Aorta (tissue), 5 donors: ENCODE measurements around the gene ITGBL1. TPM values are rescaled to one million over a fixed set of nuclear protein-coding genes. Genes with fewer than 3 reads are reported as not detected.

Source experiments
- ATAC-seq: fragments of 200-7000 bp; cut with Tn5 transposase; one replicate; pipeline ENCODE4 v1.9.1; 2022; ENCODE audit warnings: moderate library complexity; ENCODE audit not compliant: low FRiP score
- DNase-seq, 2 donors: peaks; one replicate each; pipeline ENCODE4 v3.0.0-alpha.2; 2020
- H3K27ac ChIP-seq, 2 donors: one replicate each; pipeline ENCODE4 v1.5.1; 2013; ENCODE audit warnings: low read length in 2 of 2, mild to moderate bottlenecking in 2 of 2, moderate library complexity in 2 of 2, control low read depth in 1 of 2, inconsistent platforms in 1 of 2, low read depth in 1 of 2
- H3K27me3 ChIP-seq, 2 donors: one replicate each; pipeline ENCODE4 v1.6.1; 2013; ENCODE audit warnings: control low read depth in 1 of 2, low read length in 1 of 2, mild to moderate bottlenecking in 1 of 2, moderate library complexity in 1 of 2; ENCODE audit not compliant: insufficient read depth in 2 of 2, control insufficient read depth in 1 of 2
- H3K36me3 ChIP-seq, 2 donors: one replicate each; pipeline ENCODE4 v1.6.1; 2013; ENCODE audit warnings: control low read depth in 1 of 2, low read length in 1 of 2, mild to moderate bottlenecking in 1 of 2; ENCODE audit not compliant: insufficient read depth in 2 of 2, control insufficient read depth in 1 of 2
- H3K4me1 ChIP-seq, 2 donors: one replicate each; pipeline ENCODE4 v1.6.1; 2013; ENCODE audit warnings: low read length in 2 of 2, control low read depth in 1 of 2, mild to moderate bottlenecking in 1 of 2, moderate library complexity in 1 of 2; ENCODE audit not compliant: insufficient read depth in 2 of 2, control insufficient read depth in 1 of 2
- H3K4me3 ChIP-seq, 2 donors: one replicate each; pipeline ENCODE4 v1.5.1; 2013; ENCODE audit warnings: low read length in 2 of 2, control low read depth in 1 of 2, mild to moderate bottlenecking in 1 of 2
- H3K9me3 ChIP-seq: one replicate; pipeline ENCODE4 v1.6.1; 2013; ENCODE audit warnings: mild to moderate bottlenecking, low read length; ENCODE audit not compliant: control insufficient read depth
- WGBS, 2 donors: extraction: QIAGEN DNeasy Blood & Tissue Kit; methylation state at CpG; one replicate each; pipeline ENCODE4 v1.1.7; 2013; 5-methylcytosine and 5-hydroxymethylcytosine counted together
- intact Hi-C, 2 donors: fragments of 100-400 bp; cut with DNase I; formaldehyde crosslinking; loops; one replicate each; pipeline versions ENCODE4 v1.14.2 to v1.15.0; 2022
- polyA plus RNA-seq, 2 donors: library from polyadenylated mRNA; stranded (reverse); fragments of 200-250 nt; gene quantifications; one replicate each; pipeline ENCODE4 v1.2.3, GENCODE V29; 2013
- total RNA-seq, 2 donors: library from RNA; stranded (reverse); fragmentation: NEBNext Ultra II Directional; extraction: Animal tissue kit (Norgen Biotek cat#: 25700); gene quantifications; one replicate each; pipeline ENCODE4 v1.2.1, GENCODE V29; 2021
- donor health status: healthy with polysubstance abuse.
- donor health status: Bipolar disorder and iron deficiency.
- donor health status: DM: no; HTN: no; CAD: no.
- donor health status: DM: no; HTN: no; CAD: no.
- donor health status: DM: yes; HTN: yes; CAD: no.

Gene ITGBL1
- total and polyA plus RNA-seq, 4 donors: 110 to 144 (median 121) TPM

DNA sequence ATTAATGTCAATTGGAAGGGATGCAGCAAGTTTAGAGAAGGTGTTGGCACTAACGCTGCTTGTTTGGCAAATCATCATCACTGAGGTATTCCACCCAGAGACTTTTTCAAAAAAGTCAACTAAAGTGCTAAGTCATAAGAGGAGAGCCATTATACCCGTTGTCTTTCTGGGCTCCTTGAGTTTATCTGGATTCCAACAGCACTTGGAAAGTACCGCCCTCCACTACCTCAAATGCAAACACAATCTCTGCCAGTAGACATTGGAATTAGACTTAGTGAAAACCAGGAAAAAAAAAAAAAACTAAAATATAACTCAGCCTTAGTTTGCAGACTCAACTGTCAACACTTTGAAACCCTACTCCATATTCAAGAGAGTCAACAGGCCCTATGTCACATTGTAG, 266.0 kb downstream of the ITGBL1 start:
- ATAC-seq: no peak
- intact Hi-C loops: no loop called here
- Histone ChIP-seq H3K4me3 (no peak overlapping the region), H3K36me3 (peaks cover 0 to 1% of the 10 kb centered on the region in 2 donors), H3K9me3 (no peaks in the 10 kb centered on the region), H3K27me3 (no peaks in the 10 kb centered on the region), H3K4me1 (no peaks in the 10 kb centered on the region), H3K27ac (no peak overlapping the region)
- WGBS, 2 donors: 11 to 14% methylated on average over 3 of the region's 3 CpGs
- no peak for DNase-seq

- DNase-seq (no peak), ATAC-seq (no peak)
- Histone ChIP-seq H3K27ac (no peak overlapping the region), H3K27me3 (no peaks in the 10 kb centered on the region), H3K36me3 (peaks cover 0 to 1% of the 10 kb centered on the region in 2 donors), H3K4me3 (no peak overlapping the region), H3K4me1 (no peaks in the 10 kb centered on the region), H3K9me3 (no peaks in the 10 kb centered on the region)
- 86 to 93% methylated on average over 2 of the region's 2 CpGs for WGBS, 2 donors
- intact Hi-C loops: loop anchor here in 1 of 2 donors (10.0 kb wide), 1 partner anchor 72 kb away; no protein-coding TSS in a partner anchor
Observed at GRCh38 chr13:101726681-101727080, 274.2 kb downstream of the ITGBL1 start.

DNA sequence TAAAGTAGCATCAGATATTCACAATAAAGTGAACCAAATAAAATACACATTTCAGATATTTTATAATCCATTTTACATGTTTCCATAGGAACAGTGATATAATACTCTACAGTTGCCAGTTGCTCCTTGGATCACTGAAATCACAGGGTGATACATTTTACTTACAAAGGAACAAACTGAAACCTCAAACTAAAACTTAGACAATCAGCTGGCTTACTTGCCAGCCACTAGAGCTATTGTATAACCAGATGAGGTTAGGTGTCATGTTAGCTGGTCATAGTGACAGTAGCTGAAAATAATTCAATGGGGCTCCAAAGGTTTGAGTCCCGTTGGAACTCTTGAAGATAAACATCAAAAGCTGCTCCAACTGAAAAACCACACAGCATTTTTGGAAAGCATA, 274.6 kb downstream of the ITGBL1 start:
- Histone ChIP-seq H3K27ac (no peak overlapping the region), H3K4me1 (no peaks in the 10 kb centered on the region), H3K36me3 (no peaks in the 10 kb centered on the region), H3K9me3 (no peaks in the 10 kb centered on the region), H3K27me3 (no peaks in the 10 kb centered on the region), H3K4me3 (no peak overlapping the region)
- WGBS, 2 donors: 4 to 22% methylated on average over 1 of the region's 1 CpG
- intact Hi-C loops: loop anchor here in 1 of 2 donors (10.0 kb wide), 1 partner anchor 72 kb away; no protein-coding TSS in a partner anchor
- DNase-seq: no peak
- no peak for ATAC-seq

GRCh38 chr13:101728021-101728420, 275.5 kb downstream of the ITGBL1 start:
- intact Hi-C loops: loop anchor here in 1 of 2 donors (10.0 kb wide), 1 partner anchor 73 kb away; no protein-coding TSS in a partner anchor
- ATAC-seq: no peak
- no peak overlapping the region for H3K4me3 ChIP-seq
- no peak for DNase-seq
- no peaks in the 10 kb centered on the region for H3K27me3 ChIP-seq
- H3K4me1 ChIP-seq: no peaks in the 10 kb centered on the region
- no peaks in the 10 kb centered on the region for H3K9me3 ChIP-seq
- H3K36me3 ChIP-seq: no peaks in the 10 kb centered on the region
- H3K27ac ChIP-seq: no peak overlapping the region

DNA sequence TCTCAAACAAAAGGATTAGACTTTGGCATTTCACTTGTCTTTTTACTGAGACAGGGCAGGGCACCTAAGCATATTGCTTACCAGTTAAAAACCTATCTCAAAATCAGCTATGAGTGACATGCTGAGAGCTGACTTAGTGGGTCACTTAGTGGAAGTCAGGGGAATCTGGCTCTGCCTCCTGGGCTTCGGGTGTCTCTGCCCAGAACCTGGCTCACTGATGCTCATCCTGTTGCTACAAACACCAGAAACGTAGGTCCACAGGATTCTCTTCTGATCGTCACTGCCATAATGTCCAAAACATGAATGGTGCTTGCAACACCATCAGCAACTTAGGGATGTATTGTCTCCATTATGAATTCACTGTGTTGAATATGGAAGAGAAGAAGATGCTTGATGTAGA, 276.1 kb downstream of the ITGBL1 start:
- Histone ChIP-seq H3K9me3 (no peaks in the 10 kb centered on the region), H3K4me1 (no peaks in the 10 kb centered on the region), H3K27me3 (no peaks in the 10 kb centered on the region), H3K36me3 (no peaks in the 10 kb centered on the region), H3K27ac (no peak overlapping the region), H3K4me3 (no peak overlapping the region)
- ATAC-seq: no peak
- no peak for DNase-seq
- intact Hi-C loops: loop anchor here in 1 of 2 donors (10.0 kb wide), 1 partner anchor 74 kb away; no protein-coding TSS in a partner anchor
- 78 to 84% methylated on average over 3 of the region's 3 CpGs for WGBS, 2 donors

DNA sequence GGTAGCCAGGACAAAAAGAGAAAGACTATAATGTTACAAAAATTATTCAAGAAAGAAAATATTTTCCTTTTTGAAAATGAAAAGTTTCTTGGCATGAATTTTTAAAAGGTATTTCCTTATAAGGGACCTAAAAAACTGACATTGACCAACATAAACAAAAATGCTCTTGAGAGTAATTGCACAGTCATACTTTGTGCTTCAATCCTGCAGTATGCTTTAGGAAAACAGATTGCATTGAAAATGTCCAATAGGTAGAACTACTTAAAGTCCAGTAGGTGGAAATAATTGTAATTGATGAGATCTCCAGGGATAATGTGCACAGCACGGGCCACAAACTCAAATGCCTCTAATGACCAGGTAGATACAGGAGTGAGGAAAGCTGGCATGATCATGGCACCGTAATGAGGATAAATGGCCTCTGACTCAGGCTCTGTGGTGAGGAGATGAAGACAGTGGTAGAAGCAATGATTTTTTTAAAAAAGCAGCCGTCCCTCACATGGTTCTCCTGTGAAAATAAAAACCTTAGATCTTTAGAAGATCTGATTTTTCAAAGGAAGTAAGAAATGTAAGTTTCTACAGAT, 278.0 kb downstream of the ITGBL1 start:
- intact Hi-C loops: no loop called here
- H3K4me1 ChIP-seq: no peaks in the 10 kb centered on the region
- ATAC-seq (no peak), DNase-seq (no peak)
- whole genome bisulfite sequencing, 2 donors: 81 to 86% methylated on average over 3 of the region's 3 CpGs
- no peaks in the 10 kb centered on the region for H3K9me3 ChIP-seq
- no peak overlapping the region for H3K27ac ChIP-seq
- no peaks in the 10 kb centered on the region for H3K27me3 ChIP-seq
- H3K4me3 ChIP-seq: no peak overlapping the region
- no peaks in the 10 kb centered on the region for H3K36me3 ChIP-seq

DNA sequence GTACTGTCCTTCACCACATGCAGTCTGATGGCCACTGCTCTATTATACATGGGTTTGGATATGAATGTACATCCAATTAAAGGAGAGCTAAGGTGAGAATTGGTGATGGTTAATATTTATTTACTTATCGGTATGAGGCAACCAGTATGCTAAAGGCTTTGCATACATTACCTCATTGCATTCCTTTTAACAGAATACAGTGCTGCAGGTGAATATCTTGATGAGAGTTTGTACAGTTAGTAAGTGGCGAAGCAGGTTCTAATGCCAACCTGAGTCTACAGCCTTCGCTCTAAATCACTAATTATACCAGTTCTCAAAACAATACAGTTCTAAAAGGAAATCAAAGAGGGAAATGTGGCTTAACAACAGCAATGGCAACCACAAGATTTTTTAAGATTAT, 284.1 kb downstream of the ITGBL1 start:
- intact Hi-C loops: no loop called here
- ATAC-seq (no peak), DNase-seq (no peak)
- 64 to 66% methylated on average over 3 of the region's 3 CpGs for WGBS, 2 donors
- Histone ChIP-seq H3K4me3 (no peak overlapping the region), H3K4me1 (no peaks in the 10 kb centered on the region), H3K27me3 (no peaks in the 10 kb centered on the region), H3K9me3 (no peaks in the 10 kb centered on the region), H3K27ac (no peak overlapping the region), H3K36me3 (no peaks in the 10 kb centered on the region)

- intact Hi-C loops: no loop called here
- DNase-seq (no peak), ATAC-seq (no peak)
- Histone ChIP-seq H3K27ac (no peak overlapping the region), H3K4me3 (no peak overlapping the region), H3K27me3 (no peaks in the 10 kb centered on the region), H3K36me3 (no peaks in the 10 kb centered on the region), H3K4me1 (no peaks in the 10 kb centered on the region), H3K9me3 (no peaks in the 10 kb centered on the region)
- WGBS, 2 donors: 93 to 94% methylated on average over 2 of the region's 2 CpGs
Observed at GRCh38 chr13:101738336-101738735, 285.9 kb downstream of the ITGBL1 start.

- no peak overlapping the region for H3K27ac ChIP-seq
- no peak overlapping the region for H3K4me3 ChIP-seq
- intact Hi-C loops: no loop called here
- no peaks in the 10 kb centered on the region for H3K36me3 ChIP-seq
- WGBS, 2 donors: 91 to 93% methylated on average over 9 of the region's 9 CpGs
- no peaks in the 10 kb centered on the region for H3K9me3 ChIP-seq
- no peak for DNase-seq
- no peaks in the 10 kb centered on the region for H3K27me3 ChIP-seq
- no peaks in the 10 kb centered on the region for H3K4me1 ChIP-seq
- no peak for ATAC-seq
Observed at GRCh38 chr13:101739382-101740178, 287.1 kb downstream of the ITGBL1 start.
